ENCODE data around the gene ETV6.

Gene ETV6

GRCh38 chr12:11943919-11944700 is 294.6 kb downstream of the ETV6 start:
- H3K4me2 ChIP-seq (ENCODE audit: low read depth, low read length, poor library complexity, severe bottlenecking): no peak overlapping the region

More at GRCh38 chr12:11943919-11944700, 294.6 kb downstream of the ETV6 start:
- Histone ChIP-seq H3F3A (ENCODE audit: low read depth) (no peaks in the 10 kb centered on the region), H3K79me2 (ENCODE audit: insufficient read depth, low read length) (no peaks in the 10 kb centered on the region), H3K9me3 (ENCODE audit: insufficient read depth, low read depth, low read length) (no peaks in the 10 kb centered on the region), H3K9me2 (replicated peaks; ENCODE audit: low read depth, low read length) (no peaks in the 10 kb centered on the region), H2AFZ (ENCODE audit: low read length) (no peak overlapping the region), H3K4me1 (ENCODE audit: insufficient read depth, low read length, poor library complexity, severe bottlenecking) (peaks cover 7% of the 10 kb centered on the region), H4K20me1 (ENCODE audit: insufficient read depth, low read length, poor library complexity, severe bottlenecking) (no peaks in the 10 kb centered on the region), H3K4me3 (ENCODE audit: low read length, poor library complexity, severe bottlenecking) (no peak overlapping the region), H3K9ac (ENCODE audit: low read depth, low read length, poor library complexity, severe bottlenecking) (no peak overlapping the region), H3K27me3 (ENCODE audit: insufficient read depth, low read length, poor library complexity, severe bottlenecking) (no peaks in the 10 kb centered on the region), H3K36me3 (ENCODE audit: insufficient read depth, low read length) (no peaks in the 10 kb centered on the region)
- TF ChIP-seq EZH2phosphoT487 (IDR thresholded peaks at IDR 0.05; ENCODE audit: borderline replicate concordance): no peak
- TF ChIP-seq CTCF (conservative IDR thresholded peaks at IDR 0.05; ENCODE audit: low read length): no peak
